Measurements from ENCODE around the gene THRA. TPM values are rescaled to one million over a fixed set of nuclear protein-coding genes. Genes with fewer than 3 reads are reported as not detected.
A peak's percentile ranks its signal among the peaks of the same experiment; 100 is the strongest.

THRA gene
- total RNA-seq, 4 donors from 2014 or later, result 32.6 to 69.9 (median 48.9) TPM

DNA sequence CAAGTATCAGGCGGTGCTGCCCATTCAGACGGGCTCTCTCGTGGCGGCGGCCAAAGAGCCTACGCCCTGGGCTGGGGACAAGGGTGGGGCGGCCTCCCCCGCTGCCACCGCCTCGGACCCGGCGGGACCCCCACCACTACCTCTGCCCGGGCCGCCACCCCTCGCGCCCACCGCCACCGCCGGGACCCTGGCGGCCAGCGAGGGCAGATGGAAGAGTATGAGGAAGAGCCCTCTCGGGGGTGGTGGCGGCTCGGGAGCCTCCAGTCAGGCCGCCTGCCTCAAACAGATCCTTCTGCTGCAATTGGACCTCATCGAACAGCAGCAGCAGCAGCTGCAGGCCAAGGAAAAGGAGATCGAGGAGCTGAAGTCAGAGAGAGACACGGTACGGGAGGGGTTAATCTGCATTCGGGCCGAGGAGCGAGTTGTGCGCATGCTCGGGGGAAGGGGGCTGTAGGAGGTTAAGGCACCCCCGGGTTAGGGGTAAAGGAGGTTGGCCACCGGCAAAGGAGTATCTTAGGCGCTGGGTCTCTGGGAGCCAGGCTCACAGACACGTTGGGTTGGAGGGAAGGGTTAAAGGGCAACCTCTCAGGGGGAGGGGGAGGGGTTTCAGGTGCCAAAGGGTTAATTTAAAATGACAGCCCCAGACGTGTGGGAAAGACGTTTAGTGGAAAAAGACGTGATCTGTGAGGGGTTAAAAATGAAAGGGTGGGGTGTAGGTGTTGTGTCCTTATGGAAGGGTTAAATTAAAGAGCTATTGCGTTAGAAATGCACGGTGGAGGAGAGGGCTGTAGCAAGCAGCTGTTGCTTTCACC is 60.4 kb downstream of the THRA start:
- Histone ChIP-seq H3K27me3 (no peaks in the 10 kb centered on the region), H3K9me3 (no peaks in the 10 kb centered on the region), H3K36me3 (peaks cover 28% of the 10 kb centered on the region), H3K4me3 (peak overlapping the region; percentile 99), H3K27ac (peak overlapping the region; percentile 99), H3K4me1 (peaks cover 38% of the 10 kb centered on the region)
- DNase-seq (ENCODE audit: low spot score in 2 of 2), result no peak
- TF ChIP-seq EP300 (IDR thresholded peaks at IDR 0.05) (no peak), POLR2AphosphoS5 (IDR thresholded peaks at IDR 0.05) (no peak), POLR2A (IDR thresholded peaks at IDR 0.05) (no peak)
- TF ChIP-seq, protein P1, sequence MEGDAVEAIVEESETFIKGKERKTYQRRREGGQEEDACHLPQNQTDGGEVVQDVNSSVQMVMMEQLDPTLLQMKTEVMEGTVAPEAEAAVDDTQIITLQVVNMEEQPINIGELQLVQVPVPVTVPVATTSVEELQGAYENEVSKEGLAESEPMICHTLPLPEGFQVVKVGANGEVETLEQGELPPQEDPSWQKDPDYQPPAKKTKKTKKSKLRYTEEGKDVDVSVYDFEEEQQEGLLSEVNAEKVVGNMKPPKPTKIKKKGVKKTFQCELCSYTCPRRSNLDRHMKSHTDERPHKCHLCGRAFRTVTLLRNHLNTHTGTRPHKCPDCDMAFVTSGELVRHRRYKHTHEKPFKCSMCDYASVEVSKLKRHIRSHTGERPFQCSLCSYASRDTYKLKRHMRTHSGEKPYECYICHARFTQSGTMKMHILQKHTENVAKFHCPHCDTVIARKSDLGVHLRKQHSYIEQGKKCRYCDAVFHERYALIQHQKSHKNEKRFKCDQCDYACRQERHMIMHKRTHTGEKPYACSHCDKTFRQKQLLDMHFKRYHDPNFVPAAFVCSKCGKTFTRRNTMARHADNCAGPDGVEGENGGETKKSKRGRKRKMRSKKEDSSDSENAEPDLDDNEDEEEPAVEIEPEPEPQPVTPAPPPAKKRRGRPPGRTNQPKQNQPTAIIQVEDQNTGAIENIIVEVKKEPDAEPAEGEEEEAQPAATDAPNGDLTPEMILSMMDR (IDR thresholded peaks at IDR 0.05), result peak in 1 of 2 donors; percentile 6
- 1% methylated on average over 31 of the region's 43 CpGs for WGBS

DNA sequence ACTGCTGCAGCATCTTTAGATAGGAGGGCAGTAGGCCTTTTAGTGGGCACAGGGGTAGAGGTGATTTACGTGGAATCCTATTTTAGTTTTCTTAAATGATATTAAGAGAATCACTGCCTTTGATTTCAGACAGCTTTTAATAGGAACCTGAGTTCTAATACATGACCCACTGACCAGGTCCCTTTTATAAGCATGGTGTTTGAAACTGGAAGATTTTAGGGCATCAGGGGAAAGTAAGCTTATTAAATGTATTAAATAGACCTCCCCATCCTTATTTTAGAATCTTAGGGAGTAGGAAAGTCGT is 61.0 kb downstream of the THRA start:
- H3K9me3 ChIP-seq, result no peaks in the 10 kb centered on the region
- TF ChIP-seq POLR2AphosphoS5 (IDR thresholded peaks at IDR 0.05) (no peak), POLR2A (IDR thresholded peaks at IDR 0.05) (no peak)
- H3K4me3 ChIP-seq, result peak overlapping the region; percentile 99
- H3K4me1 ChIP-seq, result peaks cover 38% of the 10 kb centered on the region
- WGBS, result 0% methylated on average over 2 of the region's 2 CpGs
- no peaks in the 10 kb centered on the region for H3K27me3 ChIP-seq
- H3K27ac ChIP-seq, result peak overlapping the region; percentile 99
- H3K36me3 ChIP-seq, result peaks cover 34% of the 10 kb centered on the region
- no peak for DNase-seq (ENCODE audit: low spot score in 2 of 2)

DNA sequence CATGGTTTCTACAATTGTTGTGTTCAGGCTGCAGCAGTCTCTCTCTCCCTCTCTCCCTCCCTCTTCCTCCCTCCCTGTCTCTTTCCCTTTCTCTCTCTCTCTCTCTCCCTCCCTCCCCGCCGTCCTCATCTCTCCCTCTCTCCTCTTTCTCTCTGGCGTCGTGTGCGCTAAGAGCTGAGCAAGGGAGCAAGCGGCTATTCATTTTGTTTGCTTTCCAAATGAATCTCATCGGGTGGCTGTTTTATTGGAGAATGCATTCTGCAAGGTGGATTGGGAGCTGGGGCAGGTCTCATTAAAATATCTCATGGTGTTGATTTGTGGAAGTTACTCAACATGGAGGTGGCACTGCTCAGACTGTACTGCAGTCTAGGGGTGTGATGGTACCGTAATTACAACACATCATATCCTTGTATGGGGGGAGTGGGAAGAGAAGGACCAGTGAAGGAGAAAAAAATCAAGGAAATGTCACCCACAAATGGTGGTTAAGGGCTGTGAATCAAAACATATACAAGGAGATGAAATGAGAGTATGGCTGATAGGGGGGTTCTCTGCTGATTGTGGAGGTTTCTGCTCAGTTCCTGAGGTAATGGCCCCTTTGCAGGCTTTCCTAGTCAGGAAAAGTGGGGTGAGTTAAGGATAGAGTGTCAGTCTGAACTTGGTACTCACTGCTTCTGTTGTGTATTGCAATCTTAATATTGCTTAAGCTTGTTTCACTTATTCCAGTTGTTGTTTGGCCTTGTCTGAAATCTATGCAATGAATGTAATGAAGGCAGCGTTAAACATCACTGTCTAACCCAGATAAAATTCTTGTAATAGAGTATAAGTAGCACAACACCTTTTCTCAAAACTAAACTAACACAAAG is 61.7 kb downstream of the THRA start:
- Histone ChIP-seq H3K27me3 (no peaks in the 10 kb centered on the region), H3K27ac (peak overlapping the region; percentile 99), H3K36me3 (peaks cover 41% of the 10 kb centered on the region), H3K9me3 (no peaks in the 10 kb centered on the region), H3K4me1 (peaks cover 38% of the 10 kb centered on the region), H3K4me3 (peak overlapping the region; percentile 99)
- TF ChIP-seq POLR2A (IDR thresholded peaks at IDR 0.05), result no peak
- no peak for TF ChIP-seq POLR2AphosphoS5 (IDR thresholded peaks at IDR 0.05)
- no peak for TF ChIP-seq EP300 (IDR thresholded peaks at IDR 0.05)
- TF ChIP-seq, protein P1 (IDR thresholded peaks at IDR 0.05), result no peak
- WGBS, result 2% methylated on average over 9 of the region's 9 CpGs
- DNase-seq (ENCODE audit: low spot score in 2 of 2), result no peak

DNA sequence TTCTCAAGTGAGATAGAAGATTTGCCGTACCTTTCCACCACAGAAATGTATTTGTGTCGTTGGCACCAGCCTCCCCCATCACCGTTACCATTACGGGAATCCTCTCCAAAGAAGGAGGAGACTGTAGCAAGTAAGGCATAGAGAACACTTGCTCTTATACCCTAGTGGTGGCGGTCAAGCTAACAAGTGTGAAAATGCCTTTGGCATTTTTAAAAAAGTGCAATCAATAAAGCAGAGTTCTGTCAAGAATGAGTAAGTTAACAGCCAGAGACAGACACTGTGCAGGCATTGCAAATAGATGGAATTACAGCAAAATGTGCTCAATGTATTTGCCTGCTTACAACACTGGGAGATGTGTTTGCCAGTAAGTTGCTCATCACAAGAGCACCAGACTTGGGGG is 66.7 kb downstream of the THRA start:
- no peaks in the 10 kb centered on the region for H3K27me3 ChIP-seq
- peaks cover 18% of the 10 kb centered on the region for H3K4me1 ChIP-seq
- DNase-seq (ENCODE audit: low spot score in 2 of 2), result no peak
- no peak overlapping the region for H3K27ac ChIP-seq
- H3K36me3 ChIP-seq, result peaks cover 82% of the 10 kb centered on the region
- TF ChIP-seq POLR2A (IDR thresholded peaks at IDR 0.05) (no peak), EP300 (IDR thresholded peaks at IDR 0.05) (no peak), POLR2AphosphoS5 (IDR thresholded peaks at IDR 0.05) (no peak)
- TF ChIP-seq, protein P1 (IDR thresholded peaks at IDR 0.05), result no peak
- H3K4me3 ChIP-seq, result no peak overlapping the region
- 72% methylated on average over 5 of the region's 5 CpGs for WGBS
- no peaks in the 10 kb centered on the region for H3K9me3 ChIP-seq

DNA sequence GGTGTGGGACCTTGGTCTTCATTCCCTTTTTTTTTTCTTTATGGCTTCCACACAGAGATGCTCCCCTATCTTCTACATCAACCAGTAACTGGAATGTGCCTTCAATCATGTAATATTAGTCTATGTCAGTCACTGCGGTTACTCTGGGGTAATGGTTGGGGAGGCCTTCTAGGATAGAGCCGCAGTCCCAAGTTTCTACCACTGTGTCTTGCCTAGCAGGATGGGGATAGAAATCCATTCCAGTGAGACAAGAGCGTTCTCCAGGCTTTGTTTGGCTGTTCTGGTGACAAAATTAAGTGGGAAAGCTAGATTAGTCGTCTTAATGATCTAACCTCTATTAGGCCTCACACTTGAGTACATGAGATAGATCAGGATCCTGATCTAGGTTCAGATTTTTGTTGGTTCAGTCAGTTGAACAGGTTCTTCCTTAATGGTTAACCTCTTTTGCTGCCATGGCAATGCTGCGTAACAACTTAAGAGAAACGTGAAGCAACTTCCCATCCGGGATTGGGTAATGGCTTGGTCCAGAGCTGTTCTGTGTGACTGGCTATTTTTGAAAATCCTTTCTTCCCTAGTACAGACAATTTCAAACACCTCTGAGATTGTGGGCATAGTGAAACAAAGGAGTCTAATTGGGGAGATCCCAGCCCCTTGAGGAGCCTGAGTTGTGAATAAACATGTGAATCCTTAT is 67.7 kb downstream of the THRA start:
- no peak for DNase-seq (ENCODE audit: low spot score in 2 of 2)
- H3K9me3 ChIP-seq, result no peaks in the 10 kb centered on the region
- peaks cover 89% of the 10 kb centered on the region for H3K36me3 ChIP-seq
- WGBS, result 77% methylated on average over 7 of the region's 7 CpGs
- peaks cover 8% of the 10 kb centered on the region for H3K4me1 ChIP-seq
- no peaks in the 10 kb centered on the region for H3K27me3 ChIP-seq
- no peak overlapping the region for H3K4me3 ChIP-seq
- TF ChIP-seq, protein P1 (IDR thresholded peaks at IDR 0.05), result no peak
- TF ChIP-seq POLR2A (IDR thresholded peaks at IDR 0.05), result no peak
- no peak for TF ChIP-seq EP300 (IDR thresholded peaks at IDR 0.05)
- no peak for TF ChIP-seq POLR2AphosphoS5 (IDR thresholded peaks at IDR 0.05)
- no peak overlapping the region for H3K27ac ChIP-seq

Data from suprapubic skin (tissue), 4 donors.